Measurements from ENCODE around the gene FBXL22. TPM values are rescaled to one million over a fixed set of nuclear protein-coding genes. Genes with fewer than 3 reads are reported as not detected.
"Not testable (repeated sequence)": the region's sequence is repeated elsewhere in the genome, so short reads cannot be mapped to it uniquely, and the experiment has no call there.

Gene FBXL22
- total RNA-seq, 2 experiments from 2014 or later, result 0.28 to 1.0 TPM

- Mint-ChIP-seq H3K4me1 (peaks cover 67% of the 10 kb centered on the region), H3K27me3 (no peaks in the 10 kb centered on the region), H3K36me3 (ENCODE audit: low read depth) (peaks cover 18% of the 10 kb centered on the region), H3K4me3 (no peak overlapping the region), H3K27ac (peak overlapping the region; percentile 90), H3K9me3 (no peaks in the 10 kb centered on the region)
- peak; percentile 80 for DNase-seq
- ChIA-PET POLR2A (interaction anchor here (1.2 to 1.4 kb wide), 5 partner anchors 12 to 488 kb away, joined by 3 to 8 read pairs (median 3); partner anchors contain the start of genes CIAO2A and USP3), CTCF (interaction anchor here (1.0 to 1.6 kb wide), 7 partner anchors 11 to 461 kb away, joined by 3 to 5 read pairs (median 3); no protein-coding TSS in a partner anchor)
Observed at GRCh38 chr15:63605816-63606215, 8.6 kb downstream of the FBXL22 start.

DNA sequence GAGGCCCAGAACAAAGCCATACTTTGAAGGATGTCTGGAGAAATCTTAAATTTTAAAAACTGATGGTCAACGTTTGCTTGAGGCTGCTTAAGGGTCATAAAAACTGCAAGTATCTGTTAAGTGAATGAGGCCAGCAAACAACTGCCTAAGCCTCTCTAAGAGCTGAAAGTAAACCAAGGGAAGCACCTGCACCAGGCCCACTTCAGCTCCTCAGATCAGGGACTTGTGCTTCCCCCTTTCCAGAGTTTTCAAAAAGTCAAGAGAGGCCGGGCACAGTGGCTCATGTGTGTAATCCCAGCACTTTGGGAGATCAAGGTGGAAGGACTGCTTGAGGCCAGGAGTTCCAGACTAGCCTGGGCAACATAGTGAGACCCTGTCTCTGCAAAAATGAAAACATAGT lies 9.1 kb downstream of the FBXL22 start:
- DNase-seq, result no peak
- H3K27ac Mint-ChIP-seq, result peak overlapping the region; percentile 90
- no peaks in the 10 kb centered on the region for H3K9me3 Mint-ChIP-seq
- H3K4me1 Mint-ChIP-seq, result peaks cover 70% of the 10 kb centered on the region
- H3K36me3 Mint-ChIP-seq (ENCODE audit: low read depth), result peaks cover 21% of the 10 kb centered on the region
- ChIA-PET POLR2A (interaction anchor here (1.2 to 1.4 kb wide), 5 partner anchors 13 to 488 kb away, joined by 3 to 8 read pairs (median 3); partner anchors contain the start of genes CIAO2A and USP3), CTCF (interaction anchor here (0.8 to 1.6 kb wide), 9 partner anchors 8 to 460 kb away, joined by 3 to 5 read pairs (median 3); no protein-coding TSS in a partner anchor)
- H3K4me3 Mint-ChIP-seq, result no peak overlapping the region
- H3K27me3 Mint-ChIP-seq, result no peaks in the 10 kb centered on the region

DNA sequence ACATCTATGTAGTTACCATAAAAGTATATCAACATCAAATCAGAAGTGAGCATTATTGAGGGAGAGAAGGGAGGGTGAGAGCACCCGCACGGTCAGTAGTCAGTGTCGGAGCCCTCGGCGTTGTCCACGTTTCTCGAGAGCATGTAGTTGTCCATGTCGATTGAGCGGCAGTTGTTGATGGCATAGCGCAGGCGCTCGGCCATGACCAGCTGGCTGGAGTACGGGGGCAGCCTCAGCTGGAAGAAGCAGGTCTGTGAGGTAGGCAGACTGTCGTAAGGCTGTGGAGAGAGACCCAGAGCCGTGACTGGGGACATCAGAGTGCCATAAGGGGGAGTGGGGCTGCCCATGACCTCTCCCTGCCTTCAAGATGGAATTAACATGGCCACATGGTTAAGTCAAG lies 11.8 kb downstream of the FBXL22 start:
- Mint-ChIP-seq H3K27me3 (no peaks in the 10 kb centered on the region), H3K27ac (no peak overlapping the region), H3K4me1 (peaks cover 60% of the 10 kb centered on the region), H3K4me3 (no peak overlapping the region), H3K9me3 (no peaks in the 10 kb centered on the region), H3K36me3 (ENCODE audit: low read depth) (peaks cover 34% of the 10 kb centered on the region)
- ChIA-PET POLR2A (interaction anchor here (1.0 to 2.7 kb wide), 7 partner anchors 8 to 545 kb away, joined by 3 to 22 read pairs (median 6); no protein-coding TSS in a partner anchor), CTCF (interaction anchor here (1.1 to 4.0 kb wide), 10 partner anchors 11 to 485 kb away, joined by 3 to 48 read pairs (median 7); partner anchors contain the start of genes CIAO2A and DAPK2)
- no peak for DNase-seq

- CTCF ChIA-PET, result interaction anchor here (0.6 to 4.0 kb wide), 45 partner anchors 9 to 545 kb away, joined by 3 to 48 read pairs (median 5); partner anchors contain the start of genes CIAO2A and DAPK2
- Mint-ChIP-seq H3K9me3 (no peaks in the 10 kb centered on the region), H3K27me3 (no peaks in the 10 kb centered on the region), H3K27ac (peak overlapping the region; percentile 56), H3K4me1 (peaks cover 56% of the 10 kb centered on the region), H3K4me3 (no peak overlapping the region), H3K36me3 (ENCODE audit: low read depth) (peaks cover 37% of the 10 kb centered on the region)
- POLR2A ChIA-PET, result interaction anchor here (0.6 to 2.7 kb wide), 16 partner anchors 9 to 544 kb away, joined by 3 to 22 read pairs (median 4); partner anchors contain the start of genes CIAO2A, DAPK2 and HERC1
- DNase-seq, result no peak
Observed at GRCh38 chr15:63609448-63609847, 12.3 kb downstream of the FBXL22 start.

DNA sequence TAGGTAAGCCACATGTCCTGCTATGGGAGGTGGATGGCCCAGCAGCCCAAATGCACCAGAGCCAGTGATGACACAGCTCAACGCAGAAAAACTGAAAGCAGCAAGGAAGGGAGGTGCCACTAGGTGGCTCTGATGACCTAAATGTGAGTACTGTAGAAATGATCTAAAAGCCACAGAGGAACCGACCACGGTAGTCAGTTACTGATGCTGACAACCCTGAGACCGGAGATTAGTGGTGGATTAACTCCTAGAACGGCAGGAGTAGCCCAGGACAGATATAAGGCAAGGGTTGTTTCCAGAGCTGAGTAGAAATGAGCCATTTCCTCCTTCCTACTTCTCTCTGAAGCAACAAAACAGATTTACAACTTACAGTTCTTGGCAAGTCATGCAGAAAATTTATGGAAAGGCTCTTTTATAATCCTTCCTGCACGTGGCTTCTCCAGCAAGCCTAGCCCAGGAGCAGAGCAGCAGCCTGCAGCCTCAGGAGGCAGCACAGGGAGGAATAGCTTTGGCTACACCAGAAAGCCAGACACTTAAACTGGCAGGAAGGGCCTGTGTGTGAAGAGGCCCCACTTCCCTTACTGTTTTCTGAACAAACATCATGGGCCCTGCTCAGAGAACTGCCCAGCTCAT lies 13.1 kb downstream of the FBXL22 start:
- DNase-seq, result peak; percentile 86
- ChIA-PET CTCF (interaction anchor here (0.6 to 4.0 kb wide), 47 partner anchors 9 to 544 kb away, joined by 3 to 48 read pairs (median 5); partner anchors contain the start of genes CIAO2A and DAPK2), POLR2A (interaction anchor here (0.6 to 2.7 kb wide), 17 partner anchors 10 to 543 kb away, joined by 3 to 22 read pairs (median 4); partner anchors contain the start of genes CIAO2A, DAPK2 and HERC1)
- no peaks in the 10 kb centered on the region for H3K9me3 Mint-ChIP-seq
- no peak overlapping the region for H3K4me3 Mint-ChIP-seq
- H3K27me3 Mint-ChIP-seq, result no peaks in the 10 kb centered on the region
- peak overlapping the region; percentile 86 for H3K27ac Mint-ChIP-seq
- H3K4me1 Mint-ChIP-seq, result peaks cover 49% of the 10 kb centered on the region
- H3K36me3 Mint-ChIP-seq (ENCODE audit: low read depth), result peaks cover 44% of the 10 kb centered on the region

DNA sequence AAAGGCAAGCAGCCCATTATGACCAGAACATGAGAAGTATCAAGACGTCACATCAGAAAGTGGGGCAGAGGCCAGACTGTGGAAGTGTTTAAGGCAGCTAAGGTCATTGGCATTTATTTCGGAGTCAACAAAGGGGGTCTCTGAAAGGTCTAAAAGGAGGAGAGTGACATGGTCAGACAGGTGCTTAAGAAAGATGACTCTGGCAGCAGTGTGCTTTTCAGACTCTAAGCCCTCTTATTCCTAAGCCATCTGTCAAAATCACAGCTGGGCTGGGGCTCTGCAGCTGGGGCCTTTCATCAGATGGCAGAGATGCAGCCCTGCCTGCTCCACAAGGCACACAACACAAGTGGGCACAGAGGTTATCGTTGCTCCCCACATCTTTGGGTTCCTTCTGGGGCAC lies 14.0 kb downstream of the FBXL22 start:
- peaks cover 51% of the 10 kb centered on the region for H3K36me3 Mint-ChIP-seq (ENCODE audit: low read depth)
- CTCF ChIA-PET, result interaction anchor here (0.7 to 4.0 kb wide), 12 partner anchors 10 to 457 kb away, joined by 3 to 48 read pairs (median 12); partner anchors contain the start of gene DAPK2
- peaks cover 41% of the 10 kb centered on the region for H3K4me1 Mint-ChIP-seq
- H3K9me3 Mint-ChIP-seq, result no peaks in the 10 kb centered on the region
- POLR2A ChIA-PET, result interaction anchor here (1.4 to 2.7 kb wide), 5 partner anchors 10 to 542 kb away, joined by 4 to 22 read pairs (median 5); no protein-coding TSS in a partner anchor
- DNase-seq, result no peak
- H3K4me3 Mint-ChIP-seq, result no peak overlapping the region
- H3K27me3 Mint-ChIP-seq, result no peaks in the 10 kb centered on the region
- peak overlapping the region; percentile 86 for H3K27ac Mint-ChIP-seq

DNA sequence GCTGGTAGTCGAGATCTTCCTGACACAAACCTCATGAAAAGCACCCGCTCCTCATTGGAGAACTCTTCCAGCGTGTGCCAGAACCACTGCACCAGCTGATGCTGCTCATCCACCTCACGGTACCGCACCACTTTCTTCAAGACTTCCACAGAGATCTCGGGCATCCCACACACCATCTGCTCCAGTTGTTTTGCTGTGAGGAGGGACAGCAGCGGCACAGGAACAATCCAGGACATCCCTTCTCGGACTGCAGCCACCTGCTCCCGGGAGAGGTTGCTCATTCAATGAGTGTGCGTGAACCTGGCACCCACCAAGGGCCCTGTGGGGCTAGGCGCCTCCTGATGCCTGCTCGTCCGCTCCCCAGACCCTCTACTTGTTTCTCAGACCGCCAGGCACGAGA lies 15.1 kb downstream of the FBXL22 start:
- Mint-ChIP-seq H3K9me3 (no peaks in the 10 kb centered on the region), H3K4me1 (peaks cover 33% of the 10 kb centered on the region), H3K27me3 (no peaks in the 10 kb centered on the region), H3K4me3 (no peak overlapping the region), H3K36me3 (ENCODE audit: low read depth) (peaks cover 50% of the 10 kb centered on the region), H3K27ac (no peak overlapping the region)
- ChIA-PET CTCF (interaction anchor here (0.6 to 4.0 kb wide), 5 partner anchors 11 to 455 kb away, joined by 3 to 48 read pairs (median 4); no protein-coding TSS in a partner anchor), POLR2A (no interaction called here)
- DNase-seq, result no peak

DNA sequence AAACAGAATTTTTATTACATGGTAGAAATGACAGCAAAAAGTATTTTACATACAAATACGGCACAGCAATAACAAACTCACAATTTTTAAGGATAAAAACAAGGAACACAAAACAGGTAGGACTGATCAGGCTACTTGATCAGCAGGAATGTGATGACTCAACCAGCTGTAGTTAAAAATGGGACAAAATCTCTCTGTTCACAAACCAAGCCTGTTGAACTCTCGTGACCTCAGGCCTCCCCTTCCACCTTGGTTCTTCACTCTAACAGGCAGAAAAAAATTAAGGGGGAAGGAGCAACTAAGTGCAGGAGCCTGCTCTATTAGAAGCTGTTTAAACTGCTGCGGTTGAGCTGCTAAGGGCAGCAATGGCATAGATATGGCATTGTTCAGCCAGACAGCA lies 18.7 kb downstream of the FBXL22 start:
- no peak for DNase-seq
- H3K36me3 Mint-ChIP-seq (ENCODE audit: low read depth), result peaks cover 41% of the 10 kb centered on the region
- peaks cover 7% of the 10 kb centered on the region for H3K4me1 Mint-ChIP-seq
- ChIA-PET CTCF (interaction anchor here (0.9 kb wide), 1 partner anchor 14 kb away, joined by 3 read pairs; no protein-coding TSS in a partner anchor), POLR2A (interaction anchor here (1.3 kb wide), 1 partner anchor 14 kb away, joined by 3 read pairs; no protein-coding TSS in a partner anchor)
- no peaks in the 10 kb centered on the region for H3K27me3 Mint-ChIP-seq
- no peak overlapping the region for H3K27ac Mint-ChIP-seq
- no peak overlapping the region for H3K4me3 Mint-ChIP-seq
- H3K9me3 Mint-ChIP-seq, result no peaks in the 10 kb centered on the region

- H3K4me1 Mint-ChIP-seq, H3K27ac Mint-ChIP-seq, H3K9me3 Mint-ChIP-seq, H3K27me3 Mint-ChIP-seq, DNase-seq, POLR2A ChIA-PET, H3K4me3 Mint-ChIP-seq: not testable (repeated sequence)
- CTCF ChIA-PET, result interaction anchor here (0.9 kb wide), 1 partner anchor 12 kb away, joined by 3 read pairs; no protein-coding TSS in a partner anchor
- peaks cover 41% of the 10 kb centered on the region for H3K36me3 Mint-ChIP-seq (ENCODE audit: low read depth)
Observed at GRCh38 chr15:63617147-63617546, 20.0 kb downstream of the FBXL22 start.

DNA sequence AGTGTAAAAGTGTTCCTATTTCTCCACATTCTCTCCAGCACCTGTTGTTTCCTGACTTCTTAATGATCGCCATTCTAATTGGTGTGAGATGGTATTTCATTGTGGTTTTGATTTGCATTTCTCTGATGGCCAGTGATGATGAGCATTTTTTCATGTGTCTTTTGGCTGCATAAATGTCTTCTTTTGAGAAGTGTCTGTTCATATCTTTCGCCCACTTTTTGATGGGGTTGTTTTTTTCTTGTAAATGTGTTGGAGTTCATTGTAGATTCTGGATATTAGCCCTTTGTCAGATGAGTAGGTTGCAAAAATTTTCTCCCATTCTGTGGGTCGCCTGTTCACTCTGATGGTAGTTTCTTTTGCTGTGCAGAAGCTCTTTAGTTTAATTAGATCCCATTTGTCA lies 20.4 kb downstream of the FBXL22 start:
- DNase-seq, POLR2A ChIA-PET, H3K4me3 Mint-ChIP-seq, H3K27ac Mint-ChIP-seq, H3K27me3 Mint-ChIP-seq, H3K4me1 Mint-ChIP-seq, CTCF ChIA-PET, H3K9me3 Mint-ChIP-seq: not testable (repeated sequence)
- peaks cover 41% of the 10 kb centered on the region for H3K36me3 Mint-ChIP-seq (ENCODE audit: low read depth)

- H3K27ac Mint-ChIP-seq, POLR2A ChIA-PET, H3K4me1 Mint-ChIP-seq, H3K4me3 Mint-ChIP-seq, DNase-seq, CTCF ChIA-PET, H3K27me3 Mint-ChIP-seq, H3K9me3 Mint-ChIP-seq: not testable (repeated sequence)
- peaks cover 49% of the 10 kb centered on the region for H3K36me3 Mint-ChIP-seq (ENCODE audit: low read depth)
Observed at GRCh38 chr15:63620760-63621159, 23.6 kb downstream of the FBXL22 start.

- H3K27ac Mint-ChIP-seq, result no peak overlapping the region
- H3K9me3 Mint-ChIP-seq, result no peaks in the 10 kb centered on the region
- DNase-seq, result no peak
- peaks cover 59% of the 10 kb centered on the region for H3K36me3 Mint-ChIP-seq (ENCODE audit: low read depth)
- H3K4me3 Mint-ChIP-seq, result no peak overlapping the region
- POLR2A ChIA-PET, result interaction anchor here (0.7 to 2.3 kb wide), 3 partner anchors 13 to 21 kb away, joined by 3 to 5 read pairs (median 3); no protein-coding TSS in a partner anchor
- H3K27me3 Mint-ChIP-seq, result no peaks in the 10 kb centered on the region
- CTCF ChIA-PET, result interaction anchor here (1.3 kb wide), 1 partner anchor 13 kb away, joined by 5 read pairs; no protein-coding TSS in a partner anchor
- H3K4me1 Mint-ChIP-seq, result no peaks in the 10 kb centered on the region
Observed at GRCh38 chr15:63623232-63623969, 26.2 kb downstream of the FBXL22 start.

All from activated CD4-positive, alpha-beta memory T cell treated with anti-CD3 and anti-CD28 coated beads, Interleukin-2, amount 10 ng/mL, durations not matched to agents 7 days and 5 days (primary cell).